GM20000 (cell line): Measurements from ENCODE around the gene MRPL39.

Experiments used
- DNase-seq: peaks from one replicate; pipeline ENCODE4 v3.0.0; 2012; ENCODE audit warnings: low spot score
- CTCF ChIP-seq: IDR thresholded peaks from 2 replicates; pipeline ENCODE4 v1.5.1; 2012; ENCODE audit warnings: mild to moderate bottlenecking, control low read depth; ENCODE audit errors: extremely low read depth, missing control alignments

MRPL39 gene

GRCh38 chr21:25608044-25608737 lies 910 bp upstream of the MRPL39 start:
- peak; percentile 87 for TF ChIP-seq CTCF
- peak; percentile 79 for DNase-seq

GRCh38 chr21:25589887-25590286 lies 17.4 kb downstream of the MRPL39 start:
- DNase-seq = no peak

GRCh38 chr21:25586791-25587190 lies 20.5 kb downstream of the MRPL39 start:
- no peak for DNase-seq
- TF ChIP-seq CTCF = no peak

More at GRCh38 chr21:25589887-25590286, 17.4 kb downstream of the MRPL39 start:
- TF ChIP-seq CTCF = no peak

- no peak for TF ChIP-seq CTCF
- DNase-seq = no peak
These were observed 21.0 kb downstream of the MRPL39 start for GRCh38 chr21:25586326-25586725.

GRCh38 chr21:25584833-25585676 lies 22.2 kb downstream of the MRPL39 start:
- no peak for DNase-seq
- TF ChIP-seq CTCF = no peak

GRCh38 chr21:25583370-25584130 lies 23.7 kb downstream of the MRPL39 start:
- TF ChIP-seq CTCF = no peak
- no peak for DNase-seq

- no peak for TF ChIP-seq CTCF
- no peak for DNase-seq
These were observed 24.4 kb downstream of the MRPL39 start for GRCh38 chr21:25582888-25583287.
